Renal pelvis (tissue), 12 donors: ENCODE results near the gene VWDE. TPM values are rescaled to one million over a fixed set of nuclear protein-coding genes. Genes with fewer than 3 reads are reported as not detected.
A peak's percentile ranks its signal among the peaks of the same experiment; 100 is the strongest.
"Not testable (repeated sequence)": the region's sequence is repeated elsewhere in the genome, so short reads cannot be mapped to it uniquely, and the experiment has no call there.

Experiments used
- DNase-seq: peaks from one replicate; pipeline ENCODE4 v3.0.0-alpha.2; 2013
- long read RNA-seq, 16 experiments: transcript quantifications; one replicate each; lab custom pipeline, GENCODE V29; 2026
- polyA plus RNA-seq, 3 donors: library from polyadenylated mRNA; unstranded; fragments of 120-200 nt; gene quantifications; one replicate each; pipeline ENCODE4 v1.2.1, GENCODE V29; 2013; ENCODE audit not compliant: insufficient read length in 3 of 3

VWDE gene
- 1 to 10 TPM; 4.5 to 7.5 (median 5.1) TPM for polyA plus RNA-seq
- long read RNA-seq, donor 1: 0 reads
- long read RNA-seq, donor 2: 0 reads
- long read RNA-seq, donor 3: 0 reads
- long read RNA-seq, donor 4: 0 reads
- long read RNA-seq, donor 5: 0 reads
- long read RNA-seq, donor 6: 0 reads
- long read RNA-seq, donor 7: 0 reads
- long read RNA-seq, donor 8, partial matches to known transcripts: 0 of 2 reads
- long read RNA-seq, donor 8, other reads (novel, unspliced or antisense): 0 of 2 reads
- long read RNA-seq, donor 9: 0 reads
- long read RNA-seq, donor 10, full-length matches to known transcripts: 2 of 2 reads
- long read RNA-seq, donor 10, partial matches to known transcripts: 0 of 2 reads
- long read RNA-seq, donor 10, other reads (novel, unspliced or antisense): 0 of 2 reads
- long read RNA-seq, donor 11: 0 reads
- long read RNA-seq, donor 12: 0 reads
- long read RNA-seq, donor 13: 0 reads
- long read RNA-seq, donor 14: 0 reads
- long read RNA-seq, donor 15: 0 reads
- long read RNA-seq, donor 16, partial matches to known transcripts: 0 of 1 reads
- long read RNA-seq, donor 16, other reads (novel, unspliced or antisense): 0 of 1 reads

DNA sequence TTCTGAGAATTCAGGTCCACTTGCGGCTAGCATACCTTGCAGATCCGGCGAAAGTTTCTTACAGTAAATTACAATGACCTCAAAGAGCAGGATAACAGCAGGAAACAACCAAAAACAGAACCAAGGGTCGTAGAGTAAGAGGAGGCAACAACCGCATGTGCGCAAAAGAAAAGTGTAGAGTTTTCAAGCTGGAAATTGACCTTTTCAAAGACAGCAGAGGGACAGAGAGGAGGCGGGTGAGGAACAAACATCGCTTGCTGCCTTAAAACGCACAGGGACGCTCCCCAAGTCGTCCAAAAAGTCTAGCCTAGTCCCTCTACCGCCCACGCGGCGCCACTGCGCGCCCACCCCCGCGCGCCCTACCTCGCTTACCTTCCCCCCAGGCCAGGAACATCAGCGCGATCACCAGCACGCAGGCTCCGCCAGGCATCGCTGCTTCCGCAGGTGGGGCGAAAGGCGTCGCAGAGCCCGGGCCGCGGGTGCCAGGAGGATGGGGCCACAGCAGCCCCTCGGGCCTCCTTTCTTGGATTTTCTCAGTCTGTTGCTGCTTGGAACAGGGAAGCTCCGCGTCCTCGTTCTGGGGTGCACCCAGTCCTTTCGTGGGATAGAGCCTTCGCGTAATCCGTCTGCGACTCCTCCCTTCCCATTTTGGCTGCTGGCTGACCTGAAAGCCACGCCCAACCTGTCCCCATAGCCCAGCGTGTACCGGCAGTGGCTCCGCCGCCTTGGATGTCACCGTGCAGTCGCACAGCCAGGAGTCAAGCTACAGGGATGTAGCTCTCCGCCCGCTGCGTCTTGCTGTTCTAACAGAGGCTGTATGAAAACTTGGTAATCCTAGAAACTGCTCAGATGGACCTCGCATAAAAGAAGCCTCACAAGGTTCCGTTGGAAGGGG lies at the start of gene VWDE:
TSS of gene VWDE (minus strand) at position 579 of the 895 bp plus-strand sequence. CDS start at position 430, 149 bp downstream.
- peak; percentile 43 for DNase-seq

DNA sequence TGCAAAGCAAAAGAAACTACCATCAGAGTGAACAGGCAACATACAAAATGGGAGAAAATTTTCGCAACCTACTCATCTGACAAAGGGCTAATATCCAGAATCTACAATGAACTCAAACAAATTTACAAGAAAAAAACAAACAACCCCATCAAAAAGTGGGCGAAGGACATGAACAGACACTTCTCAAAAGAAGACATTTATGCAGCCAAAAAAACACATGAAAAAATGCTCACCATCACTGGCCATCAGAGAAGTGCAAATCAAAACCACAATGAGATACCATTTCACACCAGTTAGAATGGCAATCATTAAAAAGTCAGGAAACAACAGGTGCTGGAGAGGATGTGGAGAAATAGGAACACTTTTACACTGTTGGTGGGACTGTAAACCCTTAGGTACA lies 49.5 kb upstream of the VWDE start:
- not testable (repeated sequence) for DNase-seq

DNA sequence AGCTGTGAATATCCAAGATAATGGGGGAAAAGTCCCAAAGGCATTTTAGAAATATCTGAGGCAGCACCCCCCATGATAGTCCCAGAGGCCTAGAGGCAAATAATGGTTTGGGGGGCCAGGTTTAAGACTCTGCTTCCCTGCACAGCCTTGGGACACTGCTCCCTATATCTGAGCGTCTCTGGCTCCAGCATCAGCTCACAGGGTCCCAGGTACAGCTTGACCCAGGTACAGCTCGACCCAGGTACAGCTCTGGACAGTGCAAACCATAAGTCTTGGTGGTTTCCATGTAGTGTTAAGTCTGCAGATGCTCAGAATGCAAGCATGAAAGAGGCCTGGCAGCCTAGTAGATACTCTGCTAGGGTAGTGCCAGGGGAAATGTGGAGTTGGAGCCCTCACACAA lies 47.0 kb upstream of the VWDE start:
- no peak for DNase-seq

DNA sequence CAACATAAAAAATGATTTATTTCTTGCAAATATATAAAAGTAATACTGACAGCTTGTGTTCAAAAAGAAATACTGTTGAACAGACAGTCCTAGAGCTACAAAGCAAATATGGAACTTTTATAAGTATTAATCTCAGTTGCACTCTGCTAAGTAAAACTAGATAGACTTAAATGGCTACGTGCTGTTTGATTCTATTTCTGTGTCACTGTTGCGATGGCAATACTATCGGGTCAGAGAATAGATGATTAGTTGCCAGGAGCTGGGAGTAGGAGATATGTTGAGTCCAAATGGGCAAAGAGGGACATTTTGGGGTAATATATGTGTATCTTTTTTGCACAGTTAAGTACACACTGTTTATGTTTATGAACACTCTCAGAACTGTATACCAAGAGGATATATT lies 41.1 kb upstream of the VWDE start:
- no peak for DNase-seq

DNA sequence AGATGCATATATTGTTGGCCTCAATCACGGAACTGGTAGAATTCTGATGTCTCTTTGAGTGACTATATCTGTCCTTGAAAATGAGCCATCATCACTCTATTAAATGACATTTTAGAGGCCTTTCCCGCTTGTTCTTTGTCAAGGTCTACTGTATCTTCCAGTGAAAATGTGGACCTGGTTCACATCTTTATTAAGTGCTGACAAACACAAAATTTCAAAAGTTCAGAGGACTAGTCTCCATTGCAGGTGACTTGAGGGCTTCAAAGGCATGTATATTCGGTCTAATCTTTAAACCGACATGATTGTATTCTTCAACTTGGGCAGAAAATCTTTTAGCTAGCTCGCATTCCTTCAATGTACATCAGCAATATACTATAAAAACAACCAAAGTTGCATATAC lies 36.6 kb upstream of the VWDE start:
- DNase-seq: no peak

DNA sequence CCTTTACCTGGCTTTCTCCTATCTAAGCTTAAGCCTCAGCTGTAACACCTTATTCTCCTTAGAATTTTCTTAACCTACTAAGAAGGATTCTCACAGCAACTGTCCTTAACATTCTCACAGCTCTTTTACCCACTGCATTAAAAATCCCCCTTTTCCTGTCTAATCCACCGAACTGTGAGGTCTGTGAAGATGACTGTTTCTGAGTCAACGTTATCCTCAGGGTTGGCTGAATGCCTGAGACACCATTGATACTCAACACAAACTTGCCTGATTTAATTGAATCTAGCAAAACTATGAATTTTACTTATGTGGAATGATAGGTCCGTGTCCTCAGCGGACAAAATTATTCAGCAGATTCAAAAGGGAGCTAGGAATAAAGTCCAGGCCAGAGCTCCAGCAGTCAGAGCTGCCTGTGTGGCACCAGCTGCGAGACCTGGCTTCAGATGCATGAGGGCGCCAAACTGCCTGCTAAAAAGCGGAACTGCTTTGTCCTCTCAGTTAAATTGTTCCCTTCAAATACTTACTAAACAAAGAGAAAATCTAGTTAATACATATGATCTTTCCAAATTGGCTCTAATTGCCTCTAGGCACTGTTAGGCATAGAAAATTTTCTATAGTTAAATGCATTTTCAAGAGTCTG lies 33.4 kb upstream of the VWDE start:
- DNase-seq: no peak

DNA sequence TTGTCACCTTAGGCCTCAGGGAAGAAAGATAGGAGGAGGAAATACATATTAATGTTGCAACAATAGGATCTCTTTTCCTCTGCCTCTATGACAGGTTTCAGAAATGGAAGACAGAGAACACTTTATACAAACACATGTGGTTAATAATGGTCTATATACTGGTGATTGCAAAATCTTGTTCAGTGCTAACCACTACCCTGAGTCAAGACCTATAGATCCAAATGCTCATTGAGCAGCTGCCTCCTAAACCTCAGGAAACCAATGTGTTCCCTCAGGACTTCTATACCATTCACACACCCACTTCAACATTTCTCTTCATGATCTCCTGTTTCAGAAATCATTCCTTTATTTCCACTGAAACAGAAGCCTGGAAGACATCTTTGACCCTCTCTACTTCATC lies 32.5 kb upstream of the VWDE start:
- no peak for DNase-seq

DNA sequence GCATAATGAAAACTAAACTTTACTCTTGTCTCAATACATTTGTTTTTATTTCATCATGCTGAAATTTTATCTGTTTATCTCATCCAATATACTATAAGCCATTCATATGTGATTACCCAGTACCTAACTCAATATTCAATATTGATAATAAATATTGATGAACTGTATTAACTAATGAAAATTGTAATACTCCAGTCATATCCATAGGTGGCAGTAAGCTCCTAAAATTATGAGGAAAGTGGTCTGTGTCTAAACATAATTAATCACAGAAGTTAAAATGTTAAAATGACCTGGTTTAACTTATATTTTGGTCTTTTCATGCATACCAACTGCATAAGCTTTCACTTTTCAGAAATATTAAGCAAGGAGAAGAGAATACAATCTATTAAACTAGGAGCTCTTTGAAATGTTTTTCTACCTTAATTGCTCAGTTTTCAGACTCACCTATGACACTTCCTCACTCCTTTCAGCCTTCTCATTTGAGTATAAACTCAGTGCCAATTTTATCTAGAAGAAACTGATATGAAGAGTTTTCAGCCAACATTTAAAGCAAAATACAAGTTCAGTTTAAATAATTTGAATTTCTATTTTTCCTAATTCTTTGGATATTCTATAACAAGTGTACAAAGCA lies 30.5 kb upstream of the VWDE start:
- no peak for DNase-seq

DNA sequence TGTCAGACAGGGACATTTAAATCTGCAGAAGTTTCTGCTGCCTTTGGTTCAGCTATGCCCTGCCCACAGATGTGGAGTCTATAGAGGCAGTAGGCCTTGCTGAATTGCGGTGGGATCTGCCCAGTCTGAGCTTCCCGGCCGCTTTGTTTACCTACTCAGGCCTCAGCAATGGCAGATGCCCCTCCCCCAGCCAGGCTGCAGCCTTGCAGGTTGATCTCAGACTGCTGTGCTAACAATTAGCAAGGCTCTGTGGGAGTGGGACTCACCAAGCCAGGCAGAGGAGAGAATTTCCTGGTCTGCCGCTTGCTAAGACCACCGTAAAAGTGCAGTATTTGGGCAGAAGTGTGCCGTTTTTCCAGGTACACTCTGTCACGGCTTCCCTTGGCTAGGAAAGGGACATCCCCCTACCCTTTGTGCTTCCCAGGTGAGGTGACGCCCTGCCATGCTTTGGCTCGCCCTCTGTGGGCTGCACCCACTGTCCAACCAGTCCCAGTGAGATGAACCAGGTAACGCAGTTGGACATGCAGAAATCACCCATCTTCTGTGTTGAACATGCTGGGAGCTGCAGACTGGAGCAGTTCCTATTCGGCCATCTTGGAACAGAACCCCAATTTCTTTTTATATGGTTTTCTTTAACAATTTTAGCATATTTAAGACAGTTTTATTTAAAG lies 28.4 kb upstream of the VWDE start:
- DNase-seq: no peak

DNA sequence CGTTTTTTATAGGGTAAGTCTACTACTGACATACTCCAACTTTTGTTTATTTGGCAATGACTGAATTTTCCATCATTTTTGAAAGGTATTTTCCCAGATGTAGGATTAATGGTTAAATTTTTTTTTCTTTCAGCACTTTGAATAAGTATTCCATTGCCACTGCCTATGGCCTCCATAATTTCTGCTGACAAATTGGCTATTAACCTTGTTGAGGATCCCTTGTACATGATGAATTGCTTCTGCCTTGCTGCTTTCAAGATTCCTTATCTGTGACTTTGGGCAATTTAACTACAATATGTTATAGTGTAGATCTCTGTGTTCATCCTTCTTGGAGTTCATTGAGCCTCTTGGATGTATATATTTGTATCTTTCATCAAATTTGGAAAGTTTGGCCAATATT lies 21.6 kb upstream of the VWDE start:
- no peak for DNase-seq

DNA sequence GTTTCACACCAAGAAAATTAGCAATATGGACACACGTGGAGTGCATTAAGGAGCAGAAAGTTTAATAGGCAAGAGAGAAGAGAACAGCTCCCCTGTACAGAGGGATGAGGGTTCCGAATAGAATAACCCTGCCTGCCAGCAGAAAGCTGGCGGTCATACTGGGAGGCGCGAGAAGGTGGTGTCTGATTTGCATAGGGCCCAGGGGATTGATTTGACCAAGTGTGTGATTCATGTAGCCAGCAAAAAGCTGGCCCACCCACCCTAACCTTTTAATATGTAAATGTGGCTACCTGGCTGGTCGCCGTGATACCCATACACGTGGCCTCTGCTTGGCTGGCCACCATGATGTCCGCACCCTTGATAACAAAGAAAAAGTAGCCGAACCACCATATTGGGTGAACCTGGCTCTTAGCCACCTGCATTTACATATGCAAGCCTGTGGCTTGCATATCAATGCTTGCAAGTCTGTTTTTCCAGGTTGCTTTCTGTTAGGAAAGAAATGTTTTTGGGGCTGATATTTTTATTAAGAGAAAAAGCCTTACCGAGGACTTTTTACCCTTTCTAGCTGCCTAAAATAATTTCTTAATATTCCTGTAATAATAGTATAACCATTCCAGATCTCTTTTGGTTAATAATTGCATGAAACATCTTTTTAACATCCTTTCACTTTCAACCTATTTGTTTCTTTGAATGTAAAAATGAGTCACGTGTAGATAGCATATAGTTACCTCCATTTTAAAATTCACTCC lies 20.5 kb upstream of the VWDE start:
- DNase-seq: no peak

DNA sequence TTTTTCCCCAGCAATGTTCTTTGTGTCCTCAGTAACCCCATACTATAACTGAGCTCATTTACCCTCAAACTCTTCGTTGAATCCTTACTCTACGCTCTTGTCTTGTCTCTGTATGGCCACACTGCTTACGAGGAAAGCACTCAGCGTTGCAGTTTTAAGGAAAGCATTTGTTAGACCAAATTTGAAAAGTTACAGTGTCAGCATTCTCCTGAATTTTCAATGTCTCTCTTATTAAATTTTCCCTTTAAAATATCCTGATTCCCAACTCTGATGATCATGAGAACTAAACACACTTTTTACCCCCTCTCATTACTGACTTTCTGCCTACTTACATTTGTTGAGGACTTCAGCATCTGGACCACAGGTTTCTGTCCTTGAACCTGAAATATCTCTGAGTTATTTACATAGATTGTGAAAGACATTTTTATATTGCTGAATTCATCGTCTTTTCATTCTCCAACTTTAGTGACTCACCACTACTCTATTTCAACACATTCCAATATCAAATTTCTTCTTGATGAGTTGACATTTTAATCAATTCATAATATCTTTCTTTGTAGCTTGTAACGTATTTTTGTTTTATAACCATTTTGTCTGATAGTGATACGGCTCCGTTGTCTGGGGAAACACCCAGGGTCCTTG lies 19.8 kb upstream of the VWDE start:
- DNase-seq: no peak

DNA sequence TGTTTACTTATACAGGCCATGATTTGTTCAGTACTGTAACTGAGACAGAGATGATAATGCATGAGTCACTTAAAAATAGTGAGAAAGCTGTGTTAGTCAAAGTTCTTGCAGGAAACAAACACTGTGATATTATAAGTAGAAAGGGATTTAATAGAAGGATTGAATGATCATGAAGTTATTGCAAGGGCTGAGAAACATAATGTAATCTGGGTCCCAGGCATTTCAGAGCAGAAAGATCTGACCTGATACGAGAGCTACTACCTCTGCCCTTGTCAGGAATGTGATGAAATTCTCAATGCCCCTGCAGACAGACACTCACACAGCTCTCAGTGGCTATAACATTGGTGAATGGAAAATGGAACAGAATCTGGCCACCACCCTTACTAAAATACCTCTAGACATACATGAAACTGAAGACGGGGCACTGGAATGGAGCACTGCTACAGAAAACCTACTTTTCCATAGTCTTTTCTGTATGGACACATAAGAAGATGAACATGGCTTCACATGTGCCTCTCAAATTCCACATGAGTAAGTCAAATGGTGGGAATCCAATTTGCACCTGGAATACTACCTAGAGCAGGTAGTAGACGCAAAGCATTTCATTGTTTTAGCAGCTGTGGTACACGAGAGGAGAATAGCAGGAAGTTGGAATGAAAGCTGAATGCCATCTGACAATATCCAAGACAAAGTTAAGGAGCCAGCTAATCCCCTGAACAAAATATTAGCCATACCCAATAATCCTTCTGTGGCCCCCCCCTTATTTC lies 19.1 kb upstream of the VWDE start:
- no peak for DNase-seq

DNA sequence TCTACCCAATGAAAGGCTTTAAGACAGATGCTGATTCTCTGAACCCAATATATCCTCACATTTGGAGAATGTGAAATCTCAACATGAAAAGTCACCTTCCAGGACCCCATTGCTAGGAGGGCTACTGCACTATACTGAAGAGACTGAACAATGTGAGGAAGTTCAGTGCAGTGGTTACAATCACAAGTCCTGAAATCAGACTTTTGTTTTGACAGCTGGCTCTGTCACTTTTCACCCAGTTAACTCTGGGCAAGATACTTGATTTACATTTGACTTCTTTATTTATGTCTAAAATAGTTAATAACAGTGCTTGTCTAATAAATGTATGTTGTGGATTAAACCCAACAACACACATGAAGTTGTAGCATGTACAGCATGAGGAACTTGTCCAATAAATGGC lies 14.8 kb upstream of the VWDE start:
- DNase-seq: no peak

DNA sequence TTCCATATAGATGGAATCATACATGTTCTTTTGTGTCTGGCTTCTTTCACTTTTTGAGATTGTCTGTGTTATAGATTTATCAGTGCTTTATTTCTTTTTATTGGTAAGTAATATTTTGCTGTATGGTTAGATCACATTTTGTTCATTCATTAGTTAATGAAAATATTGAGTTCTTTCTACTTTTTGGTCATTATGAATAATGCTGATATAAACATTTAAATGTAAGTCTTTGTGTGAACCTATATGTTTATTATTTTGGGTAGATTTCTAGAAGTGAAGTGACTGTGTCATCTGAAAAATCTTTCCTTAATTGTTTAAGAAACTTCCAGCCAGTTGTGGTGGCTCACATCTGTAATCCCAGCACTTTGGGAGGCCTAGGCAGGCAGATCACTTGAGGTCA lies 11.4 kb upstream of the VWDE start:
- no peak for DNase-seq

DNA sequence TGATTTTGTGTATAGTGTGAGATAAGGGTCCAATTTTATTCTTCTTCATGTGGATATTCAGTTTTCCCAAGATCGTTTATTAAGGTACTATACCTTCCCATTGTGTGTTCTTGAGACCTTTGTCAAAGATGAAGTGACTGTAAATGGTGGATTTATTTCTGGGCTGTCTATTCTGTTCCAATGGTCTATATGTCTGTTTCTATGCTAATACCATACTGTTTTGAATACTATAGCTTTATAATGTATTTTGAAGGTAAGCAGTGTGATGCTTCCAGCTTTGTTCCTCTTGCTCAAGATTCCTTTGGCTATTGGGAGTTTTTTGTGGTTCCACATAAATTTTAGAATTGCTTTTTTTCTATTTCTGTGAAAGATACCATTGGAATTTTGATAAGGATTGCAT lies 8.7 kb upstream of the VWDE start:
- no peak for DNase-seq

DNA sequence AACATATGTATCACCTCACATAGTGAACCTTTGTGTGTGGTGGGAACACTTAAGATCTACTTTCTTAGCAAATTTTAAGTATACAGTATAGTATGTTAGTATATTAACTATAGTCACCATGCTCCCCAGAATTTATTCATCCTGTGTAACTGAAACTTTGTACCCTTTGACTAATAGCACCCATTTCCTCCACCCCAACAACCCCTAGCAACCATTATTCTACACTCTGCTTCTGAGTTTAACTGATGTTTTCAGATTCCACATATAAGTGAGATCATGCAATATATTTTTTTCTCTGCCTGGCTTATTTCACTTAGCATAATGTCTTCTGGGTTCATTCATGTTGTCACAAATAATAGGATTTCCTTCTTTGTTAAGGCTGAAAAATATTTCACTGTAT lies 6.9 kb upstream of the VWDE start:
- DNase-seq: no peak

DNA sequence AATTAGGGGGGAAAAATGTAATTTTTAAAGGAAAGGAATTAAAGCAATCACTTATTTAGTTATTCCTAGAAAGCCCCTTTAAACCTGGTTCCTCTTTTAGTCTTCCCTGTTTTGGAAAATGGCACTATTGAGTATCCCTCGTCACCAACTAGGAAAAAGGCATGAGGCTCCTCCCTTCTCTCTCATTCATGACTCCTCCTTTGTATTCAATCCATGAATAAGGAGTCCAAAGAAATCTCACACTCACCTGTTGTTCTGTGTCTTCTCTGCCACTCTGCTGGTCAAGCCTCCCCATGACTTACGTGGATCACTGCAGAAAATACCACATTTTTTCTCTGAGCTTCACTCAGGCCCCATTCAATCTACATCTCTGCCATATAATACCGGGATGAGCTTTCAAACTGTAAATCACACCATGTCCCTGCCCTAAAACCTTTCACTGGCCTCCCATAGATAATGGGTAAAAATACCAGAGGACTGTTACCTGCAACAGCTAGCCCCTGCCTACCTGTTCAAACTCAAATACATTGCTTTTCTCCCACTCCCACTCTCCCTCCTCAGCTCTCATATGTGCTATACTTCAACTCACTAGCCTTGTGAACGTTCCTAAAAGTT lies 5.5 kb upstream of the VWDE start:
- no peak for DNase-seq

DNA sequence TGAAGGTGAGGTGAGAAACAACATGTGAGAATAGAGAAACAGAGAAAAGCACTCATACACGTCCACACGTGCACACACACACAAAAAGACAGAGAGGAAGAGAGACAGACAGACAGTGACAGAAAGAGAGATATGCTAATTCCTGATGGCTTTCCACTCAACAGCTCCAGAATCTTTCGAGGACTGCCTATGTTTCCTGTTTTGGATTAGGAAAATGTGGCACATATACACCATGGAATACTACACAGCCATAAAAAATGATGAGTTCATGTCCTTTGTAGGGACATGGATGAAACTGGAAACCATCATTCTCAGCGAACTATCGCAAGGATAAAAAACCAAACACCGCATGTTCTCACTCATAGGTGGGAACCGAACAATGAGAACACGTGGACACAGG lies 4.0 kb upstream of the VWDE start:
- DNase-seq: not testable (repeated sequence)
